Activated T-cell treated with anti-CD3 and anti-CD28 coated beads, Interleukin-2, amount 50 U/mL, for 72 hours (primary cell): Measurements from ENCODE around the gene RRM1. TPM values are rescaled to one million over a fixed set of nuclear protein-coding genes. Genes with fewer than 3 reads are reported as not detected.

ENCODE experiments used
- ATAC-seq, 2 donors: fragments of 150-1000 bp; cut with Tn5 transposase; replicated peaks in 1 of 2; 2 replicates each; pipeline ENCODE4 v1.10.0; 2021; ENCODE audit warnings: moderate library complexity in 2 of 2, mild to moderate bottlenecking in 1 of 2
- DNase-seq, 2 donors: peaks; one replicate each; pipeline ENCODE4 v3.0.0; 2021 to 2022; ENCODE audit warnings: mixed read lengths in 1 of 2
- H3K27ac Mint-ChIP-seq: one replicate; pipeline ENCODE4 v1.8.0; 2022; ENCODE audit warnings: mild to moderate bottlenecking, moderate library complexity, mixed read lengths
- H3K27me3 Mint-ChIP-seq: one replicate; pipeline ENCODE4 v1.8.0; 2022; ENCODE audit warnings: low read depth, mixed read lengths
- H3K36me3 Mint-ChIP-seq, 2 donors: one replicate each; pipeline ENCODE4 v1.8.0; 2022; ENCODE audit warnings: mixed read lengths in 2 of 2, mild to moderate bottlenecking in 1 of 2; ENCODE audit not compliant: insufficient read depth in 2 of 2
- H3K4me1 Mint-ChIP-seq: one replicate; pipeline ENCODE4 v1.8.0; 2022; ENCODE audit warnings: low read depth, mixed read lengths
- H3K4me3 Mint-ChIP-seq, 2 donors: one replicate each; pipeline ENCODE4 v1.8.0; 2022; ENCODE audit warnings: mild to moderate bottlenecking in 2 of 2, mixed read lengths in 2 of 2, moderate library complexity in 2 of 2
- H3K9me3 Mint-ChIP-seq, 2 donors: one replicate each; pipeline ENCODE4 v1.8.0; 2022; ENCODE audit warnings: mixed read lengths in 2 of 2
- total RNA-seq, 2 donors: library from RNA; stranded (reverse); gene quantifications; one replicate each; pipeline ENCODE4 v1.2.3, GENCODE V29; 2022

RRM1 gene
- total RNA-seq, 2 donors from 2014 or later = 166 to 189 TPM

- Mint-ChIP-seq H3K36me3 (peaks cover 18 to 27% of the 10 kb centered on the region in 2 donors), H3K27ac (peak overlapping the region; percentile 66), H3K27me3 (no peaks in the 10 kb centered on the region), H3K4me1 (peaks cover 37% of the 10 kb centered on the region), H3K4me3 (no peak overlapping the region), H3K9me3 (no peaks in the 10 kb centered on the region)
- DNase-seq (no peak), ATAC-seq (no peak)
Observed at GRCh38 chr11:4086575-4087353, 7.8 kb upstream of the RRM1 start.

GRCh38 chr11:4087551-4087950, 7.0 kb upstream of the RRM1 start:
- H3K36me3 Mint-ChIP-seq = peaks cover 18 to 27% of the 10 kb centered on the region in 2 donors
- DNase-seq (no peak), ATAC-seq (no peak)
- H3K27ac Mint-ChIP-seq = peak overlapping the region; percentile 66
- peaks cover 45% of the 10 kb centered on the region for H3K4me1 Mint-ChIP-seq
- H3K27me3 Mint-ChIP-seq = no peaks in the 10 kb centered on the region
- no peaks in the 10 kb centered on the region for H3K9me3 Mint-ChIP-seq
- H3K4me3 Mint-ChIP-seq = no peak overlapping the region

DNA sequence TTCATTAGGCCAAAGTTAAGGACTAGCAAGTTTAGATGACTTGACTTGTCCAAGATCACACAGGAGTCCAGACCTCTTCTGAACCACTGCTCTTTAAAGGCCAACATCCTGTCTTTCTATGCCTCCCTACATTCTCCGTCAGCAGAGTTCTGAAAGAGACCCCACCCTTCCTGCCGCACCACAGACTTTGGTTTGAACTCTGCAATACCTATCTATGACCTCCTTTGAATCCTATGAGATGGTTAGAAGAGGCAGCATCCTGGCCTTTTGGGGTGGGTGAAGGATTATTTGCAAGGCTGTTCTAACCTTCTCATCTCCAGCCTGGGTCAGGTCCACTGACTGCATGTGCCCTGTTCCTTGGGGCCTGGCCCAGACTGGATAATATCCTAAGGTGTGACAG, 4.3 kb upstream of the RRM1 start:
- peaks cover 62% of the 10 kb centered on the region for H3K4me1 Mint-ChIP-seq
- H3K36me3 Mint-ChIP-seq = peaks cover 19 to 22% of the 10 kb centered on the region in 2 donors
- H3K27ac Mint-ChIP-seq = peak overlapping the region; percentile 62
- H3K4me3 Mint-ChIP-seq = no peak overlapping the region
- ATAC-seq (no peak), DNase-seq (peak in 1 of 2 donors; percentile 19)
- H3K27me3 Mint-ChIP-seq = no peaks in the 10 kb centered on the region
- no peaks in the 10 kb centered on the region for H3K9me3 Mint-ChIP-seq

- Mint-ChIP-seq H3K36me3 (peaks cover 17 to 20% of the 10 kb centered on the region in 2 donors), H3K4me3 (no peak overlapping the region), H3K27me3 (no peaks in the 10 kb centered on the region), H3K9me3 (no peaks in the 10 kb centered on the region), H3K4me1 (peaks cover 66% of the 10 kb centered on the region), H3K27ac (peak overlapping the region; percentile 44)
- no peak for ATAC-seq
- peak in 1 of 2 donors; percentile 12 for DNase-seq
Observed at GRCh38 chr11:4092026-4092425, 2.6 kb upstream of the RRM1 start.

DNA sequence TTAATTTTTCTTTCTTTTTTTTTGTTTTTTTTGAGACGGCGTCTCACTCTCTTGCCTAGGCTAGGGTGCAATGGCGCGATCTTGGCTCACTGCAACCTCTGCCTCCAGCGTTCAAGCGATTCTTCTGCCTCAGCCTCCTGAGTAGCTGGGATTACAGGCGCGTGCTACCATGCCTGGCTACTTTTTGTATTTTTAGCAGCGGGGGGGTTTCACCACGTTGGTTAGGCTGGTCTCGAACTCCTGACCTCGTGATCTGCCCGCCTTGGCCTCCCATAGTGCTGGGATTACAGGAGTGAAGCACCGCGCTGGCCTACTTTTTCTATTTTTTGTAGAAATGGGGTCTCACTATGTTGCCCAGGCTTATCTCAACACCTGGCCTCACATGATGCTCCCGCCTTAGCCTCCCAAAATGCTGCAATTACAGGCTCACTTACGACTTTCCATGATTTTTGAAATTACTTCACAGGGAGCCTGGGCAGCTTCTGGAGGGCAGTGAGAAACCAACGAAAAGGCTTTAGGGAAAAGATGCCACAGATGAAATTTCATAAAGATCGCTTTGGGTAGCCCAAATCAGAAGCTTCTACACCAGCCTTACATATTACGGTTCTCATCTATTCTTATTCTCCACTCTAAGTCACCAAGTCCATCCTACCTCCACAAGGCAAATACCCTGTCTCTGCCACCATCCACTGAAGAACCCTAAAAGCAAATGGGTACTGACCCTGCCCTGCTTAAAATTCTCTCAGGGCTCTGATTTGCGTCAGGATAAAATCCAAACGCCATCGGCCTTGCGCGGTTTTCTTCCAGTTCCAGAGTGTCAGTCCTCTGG, 866 bp upstream of the RRM1 start:
- peak in 1 of 2 donors; percentile 9 for DNase-seq
- Mint-ChIP-seq H3K36me3 (peaks cover 10 to 13% of the 10 kb centered on the region in 2 donors), H3K27me3 (no peaks in the 10 kb centered on the region), H3K27ac (peak overlapping the region; percentile 90), H3K4me1 (peaks cover 77% of the 10 kb centered on the region), H3K4me3 (peak overlapping the region; percentile 91 to 98), H3K9me3 (no peaks in the 10 kb centered on the region)
- ATAC-seq = no peak

DNA sequence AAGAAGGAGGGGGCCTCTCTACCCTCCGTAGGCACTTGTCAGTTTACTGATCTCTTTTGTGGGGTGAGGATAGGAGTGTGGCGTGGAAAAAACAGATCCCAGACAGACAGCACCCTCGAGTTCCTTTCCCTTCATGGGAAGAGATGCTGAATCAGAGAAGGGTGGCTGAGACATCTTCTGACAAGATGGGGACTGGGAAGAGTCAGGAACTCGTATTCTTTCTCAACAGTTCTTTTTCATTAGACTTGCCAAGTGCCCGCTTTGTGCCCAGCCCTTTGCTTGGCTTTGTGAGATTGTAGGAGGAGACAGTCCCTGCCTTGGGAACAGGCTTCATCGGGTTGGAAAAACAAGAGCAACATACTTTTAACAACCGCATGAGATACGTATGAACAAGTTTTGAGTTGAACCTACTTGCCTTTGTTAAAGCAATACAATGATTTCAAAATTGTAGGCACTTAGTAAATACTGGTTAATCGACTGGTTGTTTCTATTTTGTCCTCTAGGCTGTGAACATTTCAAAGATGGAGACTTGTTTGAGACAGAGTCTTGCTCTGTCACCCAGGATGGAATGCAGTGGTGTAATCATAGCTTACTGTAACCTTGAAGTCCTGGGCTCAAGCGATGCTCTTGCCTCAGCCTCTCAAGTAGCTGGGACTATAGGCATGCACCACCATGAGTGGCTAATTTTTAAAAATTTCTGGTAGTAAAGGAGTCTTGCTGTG, 1.1 kb downstream of the RRM1 start:
- H3K36me3 Mint-ChIP-seq = peaks cover 15 to 18% of the 10 kb centered on the region in 2 donors
- ATAC-seq = no peak
- H3K4me1 Mint-ChIP-seq = peaks cover 82% of the 10 kb centered on the region
- H3K9me3 Mint-ChIP-seq = no peaks in the 10 kb centered on the region
- H3K27ac Mint-ChIP-seq = peak overlapping the region; percentile 88
- H3K27me3 Mint-ChIP-seq = no peaks in the 10 kb centered on the region
- peak in 1 of 2 donors; percentile 8 for DNase-seq
- H3K4me3 Mint-ChIP-seq = peak overlapping the region; percentile 91 to 98

GRCh38 chr11:4098026-4098621, 3.5 kb downstream of the RRM1 start:
- Mint-ChIP-seq H3K36me3 (peaks cover 16 to 30% of the 10 kb centered on the region in 2 donors), H3K27me3 (no peaks in the 10 kb centered on the region), H3K4me3 (no peak overlapping the region), H3K9me3 (no peaks in the 10 kb centered on the region), H3K4me1 (peaks cover 69% of the 10 kb centered on the region), H3K27ac (peak overlapping the region; percentile 39)
- ATAC-seq = no peak
- DNase-seq = no peak

DNA sequence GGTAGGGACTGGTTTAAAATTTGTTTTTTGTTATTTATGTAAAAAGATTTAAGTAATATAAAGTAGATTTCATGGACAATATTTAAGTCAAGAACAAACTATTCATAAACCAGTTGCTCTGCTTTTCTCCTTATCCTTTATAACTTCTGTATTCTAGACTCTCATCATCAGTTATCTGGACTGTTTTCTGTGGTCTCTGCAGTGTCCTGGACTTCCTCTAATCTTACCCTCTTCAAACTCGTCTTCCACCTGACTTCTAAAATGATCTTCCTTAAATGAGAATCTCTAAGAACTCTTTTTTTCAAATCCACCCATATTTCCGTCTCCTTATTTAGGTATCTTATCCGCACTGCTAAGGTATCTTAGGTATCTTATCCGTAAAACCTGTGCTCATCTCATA, 8.1 kb downstream of the RRM1 start:
- no peaks in the 10 kb centered on the region for H3K9me3 Mint-ChIP-seq
- DNase-seq (no peak), ATAC-seq (no peak)
- H3K36me3 Mint-ChIP-seq = peaks cover 7 to 37% of the 10 kb centered on the region in 2 donors
- H3K4me3 Mint-ChIP-seq = no peak overlapping the region
- no peaks in the 10 kb centered on the region for H3K27me3 Mint-ChIP-seq
- peaks cover 37% of the 10 kb centered on the region for H3K4me1 Mint-ChIP-seq
- H3K27ac Mint-ChIP-seq = no peak overlapping the region

DNA sequence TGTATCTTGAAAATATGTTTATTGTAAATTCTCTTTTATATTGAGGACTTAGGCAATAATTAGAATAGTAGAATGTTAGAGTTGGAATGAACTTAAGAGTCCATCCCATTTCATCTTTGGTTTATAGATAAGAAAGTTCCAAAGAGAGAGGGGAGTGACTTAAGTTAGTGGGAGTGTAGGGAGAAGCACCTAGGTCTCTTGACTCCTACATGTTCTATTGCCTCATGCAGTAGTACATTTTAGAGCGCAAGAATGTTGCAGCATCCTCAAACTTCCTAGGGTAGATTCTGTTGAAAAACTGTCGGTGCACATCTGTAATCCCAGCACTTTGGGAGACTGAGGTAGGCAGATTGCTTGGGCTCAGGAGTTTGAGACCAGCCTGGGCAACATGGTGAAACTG, 8.7 kb downstream of the RRM1 start:
- H3K4me1 Mint-ChIP-seq = peaks cover 34% of the 10 kb centered on the region
- no peak for DNase-seq
- H3K36me3 Mint-ChIP-seq = peaks cover 8 to 38% of the 10 kb centered on the region in 2 donors
- no peak for ATAC-seq
- no peaks in the 10 kb centered on the region for H3K27me3 Mint-ChIP-seq
- H3K27ac Mint-ChIP-seq = no peak overlapping the region
- no peak overlapping the region for H3K4me3 Mint-ChIP-seq
- H3K9me3 Mint-ChIP-seq = no peaks in the 10 kb centered on the region

- ATAC-seq (no peak), DNase-seq (no peak)
- Mint-ChIP-seq H3K36me3 (peaks cover 6 to 29% of the 10 kb centered on the region in 2 donors), H3K27ac (no peak overlapping the region), H3K9me3 (no peaks in the 10 kb centered on the region), H3K4me3 (no peak overlapping the region), H3K4me1 (peaks cover 10% of the 10 kb centered on the region), H3K27me3 (no peaks in the 10 kb centered on the region)
Observed at GRCh38 chr11:4105916-4106315, 11.3 kb downstream of the RRM1 start.

- no peaks in the 10 kb centered on the region for H3K27me3 Mint-ChIP-seq
- no peak for ATAC-seq
Observed at GRCh38 chr11:4111834-4112233, 17.2 kb downstream of the RRM1 start.

GRCh38 chr11:4115128-4115527, 20.5 kb downstream of the RRM1 start:
- peaks cover 5 to 46% of the 10 kb centered on the region in 2 donors for H3K36me3 Mint-ChIP-seq
- no peak for ATAC-seq
- no peaks in the 10 kb centered on the region for H3K27me3 Mint-ChIP-seq
- no peak for DNase-seq
- no peak overlapping the region for H3K4me3 Mint-ChIP-seq
- H3K27ac Mint-ChIP-seq = no peak overlapping the region
- H3K4me1 Mint-ChIP-seq = peaks cover 11% of the 10 kb centered on the region
- no peaks in the 10 kb centered on the region for H3K9me3 Mint-ChIP-seq

More at GRCh38 chr11:4111834-4112233, 17.2 kb downstream of the RRM1 start:
- Mint-ChIP-seq H3K4me1 (peaks cover 6% of the 10 kb centered on the region), H3K27ac (no peak overlapping the region), H3K4me3 (no peak overlapping the region), H3K9me3 (no peaks in the 10 kb centered on the region), H3K36me3 (peaks cover 7 to 40% of the 10 kb centered on the region in 2 donors)
- DNase-seq = no peak
